GM18526 (cell line): ENCODE results near the gene DLGAP1.

Experiments
- POLR2A ChIP-seq: IDR thresholded peaks from 3 replicates; pipeline ENCODE4 v1.6.1; 2011; ENCODE audit not compliant: insufficient read length; ENCODE audit errors: extremely low read depth

The DLGAP1 gene

GRCh38 chr18:3525870-3526420 is 929.2 kb downstream of the DLGAP1 start:
- TF ChIP-seq POLR2A, result no peak

GRCh38 chr18:3524706-3525105 is 930.4 kb downstream of the DLGAP1 start:
- no peak for TF ChIP-seq POLR2A

GRCh38 chr18:3520230-3521085 is 934.6 kb downstream of the DLGAP1 start:
- no peak for TF ChIP-seq POLR2A

GRCh38 chr18:3514312-3515216 is 940.5 kb downstream of the DLGAP1 start:
- no peak for TF ChIP-seq POLR2A

GRCh38 chr18:3513481-3513880 is 941.6 kb downstream of the DLGAP1 start:
- TF ChIP-seq POLR2A, result no peak

- no peak for TF ChIP-seq POLR2A
These were observed 943.1 kb downstream of the DLGAP1 start for GRCh38 chr18:3511980-3512379.

GRCh38 chr18:3510896-3511295 is 944.2 kb downstream of the DLGAP1 start:
- no peak for TF ChIP-seq POLR2A

GRCh38 chr18:3510024-3510423 is 945.1 kb downstream of the DLGAP1 start:
- no peak for TF ChIP-seq POLR2A

GRCh38 chr18:3508576-3509549 is 946.2 kb downstream of the DLGAP1 start:
- no peak for TF ChIP-seq POLR2A

- TF ChIP-seq POLR2A, result no peak
These were observed 950.5 kb downstream of the DLGAP1 start for GRCh38 chr18:3504637-3505036.

- TF ChIP-seq POLR2A, result no peak
These were observed 952.5 kb downstream of the DLGAP1 start for GRCh38 chr18:3502650-3503049.

GRCh38 chr18:3500016-3500415 is 955.1 kb downstream of the DLGAP1 start:
- TF ChIP-seq POLR2A, result no peak

GRCh38 chr18:3499501-3499900 is 955.6 kb downstream of the DLGAP1 start:
- TF ChIP-seq POLR2A, result no peak

- TF ChIP-seq POLR2A, result no peak
These were observed 956.2 kb downstream of the DLGAP1 start for GRCh38 chr18:3498698-3499471.
